Amygdala (tissue), 56 donors: Measurements from ENCODE around the gene DGKQ.
"Not testable (repeated sequence)": the region's sequence is repeated elsewhere in the genome, so short reads cannot be mapped to it uniquely, and the experiment has no call there.

Experiments
- DNase-seq, 56 donors: peaks; one replicate each; lab custom pipeline; 2025; lab: John Stamatoyannopoulos, UW

Gene DGKQ

GRCh38 chr4:954211-955020, 19.0 kb downstream of the DGKQ start:
- DNase-seq = no peak

- no peak for DNase-seq
Measured at GRCh38 chr4:953574-953915, 19.8 kb downstream of the DGKQ start.

GRCh38 chr4:952881-953573, 20.3 kb downstream of the DGKQ start:
- DNase-seq = no peak

- DNase-seq = no peak
Measured at GRCh38 chr4:951594-952468, 21.5 kb downstream of the DGKQ start.

GRCh38 chr4:951186-951585, 22.2 kb downstream of the DGKQ start:
- no peak for DNase-seq

GRCh38 chr4:950136-951020, 23.0 kb downstream of the DGKQ start:
- DNase-seq = no peak

- no peak for DNase-seq
Measured at GRCh38 chr4:949656-950055, 23.7 kb downstream of the DGKQ start.

- DNase-seq = no peak
Measured at GRCh38 chr4:948936-949300, 24.5 kb downstream of the DGKQ start.

GRCh38 chr4:948101-948935, 25.1 kb downstream of the DGKQ start:
- DNase-seq = no peak

- DNase-seq = no peak
Measured at GRCh38 chr4:947491-947971, 25.8 kb downstream of the DGKQ start.

GRCh38 chr4:946517-947471, 26.6 kb downstream of the DGKQ start:
- DNase-seq = no peak

- no peak for DNase-seq
Measured at GRCh38 chr4:946103-946450, 27.3 kb downstream of the DGKQ start.

GRCh38 chr4:945274-946102, 27.9 kb downstream of the DGKQ start:
- no peak for DNase-seq

GRCh38 chr4:939508-939907, 33.9 kb downstream of the DGKQ start:
- DNase-seq = not testable (repeated sequence)

- no peak for DNase-seq
Measured at GRCh38 chr4:932713-933070, 40.7 kb downstream of the DGKQ start.

- peak; percentile 47 to 98 (median 89) for DNase-seq
Measured at GRCh38 chr4:931960-932712, 41.2 kb downstream of the DGKQ start, which contains the start of the genes GAK and TMEM175. GAK (minus strand) TSS chr4:932316; CDS start chr4:932187, 129 bp downstream. TMEM175 (plus strand) TSS chr4:932460; CDS start chr4:947740, 15,280 bp downstream.
